ENCODE data around the gene N4BP2L2. TPM values are rescaled to one million over a fixed set of nuclear protein-coding genes. Genes with fewer than 3 reads are reported as not detected.

Gene N4BP2L2
- total and polyA plus RNA-seq, 2 of the 4 experiments (the other 2 are of a cell fraction), result 28.7 to 34.6 TPM

DNA sequence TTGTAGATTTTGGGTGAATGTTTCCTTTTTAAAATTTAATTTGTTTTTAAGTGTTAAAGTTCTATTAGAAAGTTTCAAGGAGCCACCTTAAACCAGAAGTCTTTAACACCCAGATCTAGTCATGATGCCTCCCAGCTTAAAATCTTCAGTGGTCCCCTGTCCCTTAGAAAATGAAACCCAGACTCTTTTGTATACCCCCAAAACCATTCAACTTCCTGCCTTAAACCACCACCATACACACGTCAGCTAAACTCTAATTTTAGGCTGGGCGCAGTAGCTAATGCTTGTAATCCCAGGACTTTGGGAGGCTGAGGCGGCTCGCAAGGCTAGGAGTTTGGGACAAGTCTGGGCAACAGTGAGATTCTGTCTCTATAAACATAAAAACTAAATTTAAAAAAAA, 148.5 kb downstream of the N4BP2L2 start:
- no peak for DNase-seq

More for the DNA sequence above, 148.5 kb downstream of the N4BP2L2 start:
- no peak for TF ChIP-seq SMC3 (IDR thresholded peaks at IDR 0.05; ENCODE audit: low read depth, low read length)
- TF ChIP-seq, protein P1, sequence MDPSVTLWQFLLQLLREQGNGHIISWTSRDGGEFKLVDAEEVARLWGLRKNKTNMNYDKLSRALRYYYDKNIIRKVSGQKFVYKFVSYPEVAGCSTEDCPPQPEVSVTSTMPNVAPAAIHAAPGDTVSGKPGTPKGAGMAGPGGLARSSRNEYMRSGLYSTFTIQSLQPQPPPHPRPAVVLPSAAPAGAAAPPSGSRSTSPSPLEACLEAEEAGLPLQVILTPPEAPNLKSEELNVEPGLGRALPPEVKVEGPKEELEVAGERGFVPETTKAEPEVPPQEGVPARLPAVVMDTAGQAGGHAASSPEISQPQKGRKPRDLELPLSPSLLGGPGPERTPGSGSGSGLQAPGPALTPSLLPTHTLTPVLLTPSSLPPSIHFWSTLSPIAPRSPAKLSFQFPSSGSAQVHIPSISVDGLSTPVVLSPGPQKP (IDR thresholded peaks at IDR 0.05; ENCODE audit: borderline replicate concordance, low read depth, low read length), result no peak
- no peak overlapping the region for H3K9ac ChIP-seq (ENCODE audit: low read depth, low read length)
- no peaks in the 10 kb centered on the region for H3K4me1 ChIP-seq (ENCODE audit: control insufficient read depth, insufficient read depth, low read length)
- no peaks in the 10 kb centered on the region for H3K9me3 ChIP-seq (ENCODE audit: control insufficient read depth, insufficient read depth, low read length)
- ChIA-PET CTCF (no interaction called here), POLR2A (ENCODE audit: unreplicated experiment) (no interaction called here)
- H4K8ac ChIP-seq (ENCODE audit: low read depth in 2 of 2, low read length in 2 of 2), result no peak overlapping the region
- no peak overlapping the region for H4K91ac ChIP-seq (ENCODE audit: insufficient read depth, low read depth, low read length)
- ATAC-seq (ENCODE audit: low read depth), result no peak
- no peak overlapping the region for H3K4ac ChIP-seq (ENCODE audit: low read depth, low read length)
- no peaks in the 10 kb centered on the region for H3K36me3 ChIP-seq (ENCODE audit: control insufficient read depth, insufficient read depth, low read length)
- H2BK120ac ChIP-seq (ENCODE audit: low read depth, low read length), result no peak overlapping the region
- no peak overlapping the region for H2BK20ac ChIP-seq (ENCODE audit: low read depth, low read length)
- no peaks in the 10 kb centered on the region for H3K27me3 ChIP-seq (ENCODE audit: control insufficient read depth, insufficient read depth, low read length)
- H4K20me1 ChIP-seq (ENCODE audit: insufficient read depth, low read length), result no peaks in the 10 kb centered on the region
- no peak overlapping the region for H3K4me3 ChIP-seq (ENCODE audit: insufficient read depth, low read depth, low read length)
- H3K27ac ChIP-seq (ENCODE audit: insufficient read depth, low read length), result no peak overlapping the region
- dilution Hi-C loops (cut with HindIII; ENCODE audit: low sequenced_read_pairs, unreplicated experiment) (no loop called here), in situ Hi-C loops (cut with MboI; ENCODE audit: low sequenced_read_pairs) (no loop called here), intact Hi-C loops (cut with micrococcal nuclease) (no loop called here)
- no peak overlapping the region for H2AK5ac ChIP-seq (ENCODE audit: low read depth, low read length)
- no peak overlapping the region for H3K18ac ChIP-seq (ENCODE audit: low read depth, low read length)
- no peak overlapping the region for H4K5ac ChIP-seq (ENCODE audit: low read depth, low read length)
- H3K23ac ChIP-seq (ENCODE audit: low read depth, low read length), result no peak overlapping the region
- WGBS, 2 experiments (ENCODE audit: extremely low coverage in 2 of 2, insufficient read length in 1 of 2), result no CpG with 5 or more reads among the region's 4 CpGs
- H2BK5ac ChIP-seq (ENCODE audit: low read depth, low read length, poor library complexity, severe bottlenecking), result no peak overlapping the region
- no peaks in the 10 kb centered on the region for H3K79me1 ChIP-seq (ENCODE audit: low read depth in 1 of 2, low read length in 2 of 2)
- H3K4me2 ChIP-seq (ENCODE audit: low read depth, low read length), result no peak overlapping the region
- H3K56ac ChIP-seq (ENCODE audit: extremely low read depth, insufficient read depth, low read length), result no peak overlapping the region
- no peak overlapping the region for H2AK9ac ChIP-seq (replicated peaks; ENCODE audit: low read depth, low read length, poor library complexity)
- no peak overlapping the region for H2BK15ac ChIP-seq (ENCODE audit: low read depth, low read length)
- 0 out of 2 replicates have a peak, but pooled peaks cover 2% of the 10 kb centered on the region for H3K9me1 ChIP-seq (ENCODE audit: insufficient read depth, low read length)
- no TSS peak for BruUV-seq (replicated peaks)
- no peak overlapping the region for H2AFZ ChIP-seq (replicated peaks; ENCODE audit: low read length, poor library complexity)
- no peak overlapping the region for H3K14ac ChIP-seq (replicated peaks; ENCODE audit: low read depth, low read length)

All from IMR-90 (cell line).